NT2/D1 (cell line): ENCODE data around the gene MBNL1.
"Not testable (repeated sequence)": the region's sequence is repeated elsewhere in the genome, so short reads cannot be mapped to it uniquely, and the experiment has no call there.

Experiments used
- DNase-seq: peaks from one replicate; pipeline ENCODE4 v3.0.0-alpha.2; 2011; ENCODE audit warnings: low read depth, low spot score
- H3K27me3 ChIP-seq: 2 replicates; pipeline ENCODE4 v1.6.0; 2011; ENCODE audit warnings: mild to moderate bottlenecking; ENCODE audit not compliant: insufficient read length, insufficient read depth
- H3K36me3 ChIP-seq: 2 replicates; pipeline ENCODE4 v1.6.1; 2011; ENCODE audit warnings: mild to moderate bottlenecking, low read length, mixed read lengths; ENCODE audit not compliant: insufficient read depth, insufficient read length
- H3K4me1 ChIP-seq: 2 replicates; pipeline ENCODE4 v1.5.1; 2011; ENCODE audit not compliant: insufficient read depth, insufficient read length
- H3K4me3 ChIP-seq: 2 replicates; pipeline ENCODE4 v1.5.1; 2011; ENCODE audit warnings: low read depth; ENCODE audit not compliant: insufficient read length
- H3K9ac ChIP-seq: 2 replicates; pipeline ENCODE4 v1.6.0; 2011; ENCODE audit warnings: low read depth; ENCODE audit not compliant: insufficient read length
- H3K9me3 ChIP-seq: 2 replicates; pipeline ENCODE4 v1.5.1; 2011; ENCODE audit warnings: mild to moderate bottlenecking, low read length; ENCODE audit not compliant: insufficient read depth
- SUZ12 ChIP-seq: IDR thresholded peaks from 2 replicates; pipeline ENCODE4 v1.6.1; 2011; ENCODE audit not compliant: insufficient read length, insufficient read depth; ENCODE audit errors: extremely low read depth
- YY1 ChIP-seq: IDR thresholded peaks from 2 replicates; pipeline ENCODE4 v1.6.1; 2011; ENCODE audit not compliant: insufficient read length, insufficient read depth
- ZNF274 ChIP-seq: IDR thresholded peaks from 2 replicates; pipeline ENCODE4 v1.6.1; 2011; ENCODE audit warnings: mild to moderate bottlenecking, low read depth, low read length

The MBNL1 gene

GRCh38 chr3:152362086-152362485, 93.4 kb downstream of the MBNL1 start:
- no peaks in the 10 kb centered on the region for H3K27me3 ChIP-seq
- no peak overlapping the region for H3K9ac ChIP-seq
- H3K9me3 ChIP-seq: no peaks in the 10 kb centered on the region
- H3K4me1 ChIP-seq: no peaks in the 10 kb centered on the region
- no peak for DNase-seq
- H3K36me3 ChIP-seq: no peaks in the 10 kb centered on the region
- H3K4me3 ChIP-seq: no peak overlapping the region
- TF ChIP-seq YY1: no peak
- no peak for TF ChIP-seq SUZ12
- TF ChIP-seq ZNF274: no peak

- H3K36me3 ChIP-seq: no peaks in the 10 kb centered on the region
Observed at GRCh38 chr3:152364237-152364636, 95.5 kb downstream of the MBNL1 start.

GRCh38 chr3:152365126-152365525, 96.4 kb downstream of the MBNL1 start:
- Histone ChIP-seq H3K9me3 (no peaks in the 10 kb centered on the region), H3K4me3 (no peak overlapping the region), H3K9ac (no peak overlapping the region), H3K4me1 (no peaks in the 10 kb centered on the region), H3K27me3 (no peaks in the 10 kb centered on the region), H3K36me3 (no peaks in the 10 kb centered on the region)
- no peak for DNase-seq
- TF ChIP-seq SUZ12 (no peak), ZNF274 (no peak), YY1 (no peak)

More at GRCh38 chr3:152364237-152364636, 95.5 kb downstream of the MBNL1 start:
- Histone ChIP-seq H3K9ac (no peak overlapping the region), H3K9me3 (no peaks in the 10 kb centered on the region), H3K4me1 (no peaks in the 10 kb centered on the region), H3K27me3 (no peaks in the 10 kb centered on the region), H3K4me3 (no peak overlapping the region)
- DNase-seq: no peak
- no peak for TF ChIP-seq ZNF274
- TF ChIP-seq SUZ12: no peak
- no peak for TF ChIP-seq YY1

GRCh38 chr3:152365766-152366593, 97.3 kb downstream of the MBNL1 start:
- Histone ChIP-seq H3K36me3 (no peaks in the 10 kb centered on the region), H3K4me3 (no peak overlapping the region), H3K9ac (no peak overlapping the region), H3K9me3 (no peaks in the 10 kb centered on the region), H3K27me3 (no peaks in the 10 kb centered on the region), H3K4me1 (no peaks in the 10 kb centered on the region)
- DNase-seq: no peak
- no peak for TF ChIP-seq SUZ12
- no peak for TF ChIP-seq YY1
- TF ChIP-seq ZNF274: no peak

GRCh38 chr3:152367192-152367591, 98.5 kb downstream of the MBNL1 start:
- not testable (repeated sequence) for H3K9ac ChIP-seq, H3K36me3 ChIP-seq, DNase-seq, H3K9me3 ChIP-seq, H3K4me3 ChIP-seq, H3K4me1 ChIP-seq, H3K27me3 ChIP-seq

GRCh38 chr3:152372633-152373032, 103.9 kb downstream of the MBNL1 start:
- H3K9ac ChIP-seq, H3K4me1 ChIP-seq, H3K9me3 ChIP-seq, H3K36me3 ChIP-seq, H3K27me3 ChIP-seq, DNase-seq, H3K4me3 ChIP-seq: not testable (repeated sequence)

GRCh38 chr3:152373379-152373778, 104.7 kb downstream of the MBNL1 start:
- Histone ChIP-seq H3K4me1 (no peaks in the 10 kb centered on the region), H3K9me3 (no peaks in the 10 kb centered on the region), H3K4me3 (no peak overlapping the region), H3K27me3 (no peaks in the 10 kb centered on the region), H3K36me3 (no peaks in the 10 kb centered on the region), H3K9ac (no peak overlapping the region)
- TF ChIP-seq YY1: no peak
- TF ChIP-seq ZNF274: no peak
- TF ChIP-seq SUZ12: no peak
- DNase-seq: no peak
